Neural cell (in vitro differentiated cells): ENCODE data around the gene PAQR5. TPM values are rescaled to one million over a fixed set of nuclear protein-coding genes. Genes with fewer than 3 reads are reported as not detected.

Experiments used
- H2AFZ ChIP-seq: fragments of 200-600, 300-800 bp; sonication (generic), shearing (Covaris generic); 2 replicates; pipeline ENCODE4 v1.6.0; 2014; ENCODE audit warnings: low read depth, mild to moderate bottlenecking, antibody characterized with exemption, low read length, moderate library complexity
- H3F3A ChIP-seq: fragments of 200-600 bp; shearing (Covaris generic); 2 replicates; pipeline ENCODE4 v1.6.1; 2016; ENCODE audit warnings: mild to moderate bottlenecking, moderate library complexity, mixed read lengths, antibody characterized with exemption, low read length; ENCODE audit not compliant: insufficient read depth, poor library complexity, severe bottlenecking
- H3K27ac ChIP-seq: fragments of 200-600, 300-800 bp; sonication (generic), shearing (Covaris generic); 2 replicates; pipeline ENCODE4 v1.5.1; 2014; ENCODE audit warnings: mild to moderate bottlenecking, low read length, moderate library complexity
- H3K27me3 ChIP-seq: fragments of 300-800, 200-600 bp; sonication (generic), shearing (Covaris generic); 2 replicates; pipeline ENCODE4 v1.6.0; 2014; ENCODE audit warnings: mild to moderate bottlenecking, low read depth, low read length, moderate library complexity; ENCODE audit not compliant: insufficient read depth
- H3K36me3 ChIP-seq: fragments of 300-800, 200-600 bp; sonication (generic), shearing (Covaris generic); 2 replicates; pipeline ENCODE4 v1.5.1; 2014; ENCODE audit warnings: mild to moderate bottlenecking, antibody characterized with exemption, low read length, moderate library complexity; ENCODE audit not compliant: insufficient read depth
- H3K4me2 ChIP-seq: fragments of 300-800, 200-600 bp; sonication (generic), shearing (Covaris generic); 2 replicates; pipeline ENCODE4 v1.6.0; 2014; ENCODE audit warnings: mild to moderate bottlenecking, low read length
- H3K4me3 ChIP-seq: fragments of 300-800, 200-600 bp; sonication (generic), shearing (Covaris generic); 2 replicates; pipeline ENCODE4 v1.5.1; 2014; ENCODE audit warnings: mild to moderate bottlenecking, low read length, moderate library complexity
- H3K79me2 ChIP-seq: fragments of 200-600 bp; shearing (Covaris generic); replicated peaks from 2 replicates; pipeline ENCODE4 v1.6.0; 2014; ENCODE audit warnings: mild to moderate bottlenecking, low read length, moderate library complexity; ENCODE audit not compliant: insufficient read depth
- H3K9ac ChIP-seq: fragments of 300-800, 200-600 bp; sonication (generic), shearing (Covaris generic); 2 replicates; pipeline ENCODE4 v1.6.1; 2016; ENCODE audit warnings: mild to moderate bottlenecking, low read length, mixed read lengths
- H3K9me2 ChIP-seq: fragments of 200-600 bp; shearing (Covaris generic); 2 replicates; pipeline ENCODE4 v1.6.1; 2016; ENCODE audit warnings: mild to moderate bottlenecking, low read length, mixed read lengths; ENCODE audit not compliant: insufficient read depth
- H3K9me3 ChIP-seq: fragments of 200-600, 300-800 bp; sonication (generic), shearing (Covaris generic); 2 replicates; pipeline ENCODE4 v1.6.1; 2016; ENCODE audit warnings: mild to moderate bottlenecking, mixed run types, low read length, moderate library complexity, mixed read lengths
- H4K20me1 ChIP-seq: fragments of 200-600 bp; shearing (Covaris generic); 2 replicates; pipeline ENCODE4 v1.6.1; 2016; ENCODE audit warnings: mild to moderate bottlenecking, mixed run types; ENCODE audit not compliant: insufficient read depth
- EP300 ChIP-seq: fragments of 450-650 bp; conservative IDR thresholded peaks from 2 replicates; pipeline ENCODE4 v1.6.1; 2014; ENCODE audit warnings: antibody characterized with exemption, mild to moderate bottlenecking, moderate library complexity; ENCODE audit not compliant: poor library complexity, severe bottlenecking
- EZH2 ChIP-seq: fragments of 200-600, 300-800 bp; shearing (Covaris generic), sonication (generic); IDR thresholded peaks from 2 replicates; pipeline ENCODE4 v1.6.1; 2014; ENCODE audit warnings: antibody characterized with exemption, low read length, borderline replicate concordance, mild to moderate bottlenecking; ENCODE audit not compliant: insufficient read depth, poor library complexity, severe bottlenecking
- MXI1 ChIP-seq: fragments of 450-650 bp; conservative IDR thresholded peaks from 2 replicates; pipeline ENCODE4 v1.6.1; 2014; ENCODE audit warnings: antibody characterized with exemption, mild to moderate bottlenecking; ENCODE audit not compliant: poor library complexity, severe bottlenecking
- POLR2AphosphoS5 ChIP-seq: IDR thresholded peaks from 2 replicates; pipeline ENCODE4 v1.6.1; 2012
- RAD21 ChIP-seq: fragments of 450-650 bp; conservative IDR thresholded peaks from 2 replicates; pipeline ENCODE4 v1.6.1; 2014; ENCODE audit warnings: antibody characterized with exemption, mild to moderate bottlenecking, moderate library complexity
- SMC3 ChIP-seq: fragments of 450-650 bp; conservative IDR thresholded peaks from 2 replicates; pipeline ENCODE4 v1.6.1; 2014; ENCODE audit warnings: antibody characterized with exemption, mild to moderate bottlenecking, moderate library complexity; ENCODE audit not compliant: poor library complexity
- TAF1 ChIP-seq: IDR thresholded peaks from 2 replicates; pipeline ENCODE4 v1.6.1; 2012; ENCODE audit warnings: low read depth
- polyA plus RNA-seq: library from polyadenylated mRNA; depleted of rRNA; stranded (reverse); fragments of >200 nt; gene quantifications from 2 replicates; pipeline ENCODE4 v1.2.3, GENCODE V29; 2014
- TF ChIP-seq, protein P1 (sequence below): IDR thresholded peaks from 2 replicates; pipeline ENCODE4 v1.6.1; 2012; ENCODE audit warnings: borderline replicate concordance
- TF ChIP-seq, protein P2 (sequence below): fragments of 450-650 bp; IDR thresholded peaks from 2 replicates; pipeline ENCODE4 v1.5.1; 2014; ENCODE audit warnings: antibody characterized with exemption, mild to moderate bottlenecking, moderate library complexity; ENCODE audit not compliant: poor library complexity, severe bottlenecking

Gene PAQR5
- polyA plus RNA-seq, 1 donor from 2014 or later, result not detected

GRCh38 chr15:69288531-69289341, 10.0 kb upstream of the PAQR5 start:
- Histone ChIP-seq H3K9me3 (no peaks in the 10 kb centered on the region), H3K27me3 (no peaks in the 10 kb centered on the region), H3K4me2 (no peak overlapping the region), H4K20me1 (no peaks in the 10 kb centered on the region), H3K4me3 (no peak overlapping the region), H3K9ac (no peak overlapping the region), H3F3A (no peaks in the 10 kb centered on the region), H3K27ac (no peak overlapping the region), H3K36me3 (no peaks in the 10 kb centered on the region), H2AFZ (no peak overlapping the region), H3K79me2 (no peaks in the 10 kb centered on the region), H3K9me2 (no peaks in the 10 kb centered on the region)
- TF ChIP-seq, protein P1, sequence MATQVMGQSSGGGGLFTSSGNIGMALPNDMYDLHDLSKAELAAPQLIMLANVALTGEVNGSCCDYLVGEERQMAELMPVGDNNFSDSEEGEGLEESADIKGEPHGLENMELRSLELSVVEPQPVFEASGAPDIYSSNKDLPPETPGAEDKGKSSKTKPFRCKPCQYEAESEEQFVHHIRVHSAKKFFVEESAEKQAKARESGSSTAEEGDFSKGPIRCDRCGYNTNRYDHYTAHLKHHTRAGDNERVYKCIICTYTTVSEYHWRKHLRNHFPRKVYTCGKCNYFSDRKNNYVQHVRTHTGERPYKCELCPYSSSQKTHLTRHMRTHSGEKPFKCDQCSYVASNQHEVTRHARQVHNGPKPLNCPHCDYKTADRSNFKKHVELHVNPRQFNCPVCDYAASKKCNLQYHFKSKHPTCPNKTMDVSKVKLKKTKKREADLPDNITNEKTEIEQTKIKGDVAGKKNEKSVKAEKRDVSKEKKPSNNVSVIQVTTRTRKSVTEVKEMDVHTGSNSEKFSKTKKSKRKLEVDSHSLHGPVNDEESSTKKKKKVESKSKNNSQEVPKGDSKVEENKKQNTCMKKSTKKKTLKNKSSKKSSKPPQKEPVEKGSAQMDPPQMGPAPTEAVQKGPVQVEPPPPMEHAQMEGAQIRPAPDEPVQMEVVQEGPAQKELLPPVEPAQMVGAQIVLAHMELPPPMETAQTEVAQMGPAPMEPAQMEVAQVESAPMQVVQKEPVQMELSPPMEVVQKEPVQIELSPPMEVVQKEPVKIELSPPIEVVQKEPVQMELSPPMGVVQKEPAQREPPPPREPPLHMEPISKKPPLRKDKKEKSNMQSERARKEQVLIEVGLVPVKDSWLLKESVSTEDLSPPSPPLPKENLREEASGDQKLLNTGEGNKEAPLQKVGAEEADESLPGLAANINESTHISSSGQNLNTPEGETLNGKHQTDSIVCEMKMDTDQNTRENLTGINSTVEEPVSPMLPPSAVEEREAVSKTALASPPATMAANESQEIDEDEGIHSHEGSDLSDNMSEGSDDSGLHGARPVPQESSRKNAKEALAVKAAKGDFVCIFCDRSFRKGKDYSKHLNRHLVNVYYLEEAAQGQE, result no peak
- no peak for TF ChIP-seq POLR2AphosphoS5
- TF ChIP-seq, protein P2, sequence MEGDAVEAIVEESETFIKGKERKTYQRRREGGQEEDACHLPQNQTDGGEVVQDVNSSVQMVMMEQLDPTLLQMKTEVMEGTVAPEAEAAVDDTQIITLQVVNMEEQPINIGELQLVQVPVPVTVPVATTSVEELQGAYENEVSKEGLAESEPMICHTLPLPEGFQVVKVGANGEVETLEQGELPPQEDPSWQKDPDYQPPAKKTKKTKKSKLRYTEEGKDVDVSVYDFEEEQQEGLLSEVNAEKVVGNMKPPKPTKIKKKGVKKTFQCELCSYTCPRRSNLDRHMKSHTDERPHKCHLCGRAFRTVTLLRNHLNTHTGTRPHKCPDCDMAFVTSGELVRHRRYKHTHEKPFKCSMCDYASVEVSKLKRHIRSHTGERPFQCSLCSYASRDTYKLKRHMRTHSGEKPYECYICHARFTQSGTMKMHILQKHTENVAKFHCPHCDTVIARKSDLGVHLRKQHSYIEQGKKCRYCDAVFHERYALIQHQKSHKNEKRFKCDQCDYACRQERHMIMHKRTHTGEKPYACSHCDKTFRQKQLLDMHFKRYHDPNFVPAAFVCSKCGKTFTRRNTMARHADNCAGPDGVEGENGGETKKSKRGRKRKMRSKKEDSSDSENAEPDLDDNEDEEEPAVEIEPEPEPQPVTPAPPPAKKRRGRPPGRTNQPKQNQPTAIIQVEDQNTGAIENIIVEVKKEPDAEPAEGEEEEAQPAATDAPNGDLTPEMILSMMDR, result no peak
- TF ChIP-seq EP300, result no peak
- no peak for TF ChIP-seq MXI1
- no peak for TF ChIP-seq RAD21
- no peak for TF ChIP-seq SMC3
- no peak for TF ChIP-seq EZH2
- TF ChIP-seq TAF1, result no peak

GRCh38 chr15:69289342-69290146, 9.2 kb upstream of the PAQR5 start:
- Histone ChIP-seq H3K4me2 (no peak overlapping the region), H2AFZ (no peak overlapping the region), H3K27me3 (no peaks in the 10 kb centered on the region), H3K9me3 (no peaks in the 10 kb centered on the region), H3K9me2 (no peaks in the 10 kb centered on the region), H3K79me2 (no peaks in the 10 kb centered on the region), H3K4me3 (no peak overlapping the region), H3K9ac (no peak overlapping the region), H3K36me3 (no peaks in the 10 kb centered on the region), H3F3A (no peaks in the 10 kb centered on the region), H4K20me1 (no peaks in the 10 kb centered on the region), H3K27ac (no peak overlapping the region)
- TF ChIP-seq EZH2, result no peak
- TF ChIP-seq, protein P1, result no peak
- TF ChIP-seq SMC3, result no peak
- no peak for TF ChIP-seq POLR2AphosphoS5
- TF ChIP-seq RAD21, result no peak
- no peak for TF ChIP-seq EP300
- no peak for TF ChIP-seq MXI1
